Ovary (tissue), 3 donors: ENCODE data around the gene ADNP2.

Experiments used
- CTCF ChIP-seq, 3 donors: fragments of 450-650 bp in 2 of 3; fragments of 200-600 bp in 1 of 3; IDR thresholded peaks; one replicate each; pipeline versions ENCODE4 v1.5.1 to v1.8.0; 2016 to 2022; ENCODE audit warnings: antibody characterized with exemption in 3 of 3, mild to moderate bottlenecking in 1 of 3
- EP300 ChIP-seq: sonication (generic); formaldehyde crosslinking; IDR thresholded peaks from one replicate; pipeline ENCODE4 v1.6.1; 2017; ENCODE audit warnings: antibody characterized with exemption
- POLR2A ChIP-seq: fragments of 450-650 bp; IDR thresholded peaks from one replicate; pipeline ENCODE4 v1.6.1; 2017; ENCODE audit warnings: antibody characterized with exemption, mild to moderate bottlenecking, moderate library complexity
- donor health status: DM: no; HTN: no; CAD: no.

- TF ChIP-seq CTCF (IDR thresholded peaks at IDR 0.05), result no peak
- TF ChIP-seq EP300, result no peak
- TF ChIP-seq POLR2A, result no peak
Measured at GRCh38 chr18:80107426-80107825, 1.6 kb upstream of the ADNP2 start.
